Common myeloid progenitor, CD34-positive (primary cell): Measurements from ENCODE around the gene IL5.
A peak's percentile ranks its signal among the peaks of the same experiment; 100 is the strongest.
"Not testable (repeated sequence)": the region's sequence is repeated elsewhere in the genome, so short reads cannot be mapped to it uniquely, and the experiment has no call there.

Experiments
- CTCF ChIA-PET: fragments of 350-600 bp; sonication (Branson Sonifier 250); formaldehyde crosslinking; loops from one replicate; lab custom pipeline; 2021; ENCODE audit warnings: antibody characterized with exemption; lab: Charles Lee
- POLR2A ChIA-PET: fragments of 350-600 bp; sonication (Branson Sonifier 250); formaldehyde crosslinking; loops from one replicate; lab custom pipeline; 2021; ENCODE audit warnings: antibody characterized with exemption; lab: Charles Lee
- DNase-seq, 3 donors: peaks; one replicate each; pipeline versions ENCODE4 v3.0.0 to v3.0.0-alpha.2; 2013
- H3K27ac ChIP-seq, 2 experiments: 1 replicate in 1 of 2; 2 replicates in 1 of 2; pipeline ENCODE4 v1.7.0; 2013; ENCODE audit warnings: inconsistent platforms in 2 of 2, low read length in 2 of 2, mild to moderate bottlenecking in 2 of 2, low read depth in 1 of 2, moderate library complexity in 1 of 2; ENCODE audit not compliant: severe bottlenecking in 2 of 2, insufficient read depth in 1 of 2, poor library complexity in 1 of 2
- H3K27me3 ChIP-seq, 5 experiments: replicated peaks in 2 of 5; 1 replicate in 3 of 5; 2 replicates in 2 of 5; pipeline versions ENCODE4 v1.6.1 to v1.7.0; 2013; ENCODE audit warnings: low read length in 4 of 5, mild to moderate bottlenecking in 2 of 5, moderate library complexity in 2 of 5, inconsistent platforms in 1 of 5; ENCODE audit not compliant: insufficient read depth in 5 of 5, control insufficient read depth in 4 of 5
- H3K36me3 ChIP-seq, 4 experiments: 1 replicate in 2 of 4; 2 replicates in 2 of 4; pipeline versions ENCODE4 v1.6.1 to v1.7.0; 2013; ENCODE audit warnings: low read length in 3 of 4, control low read depth in 1 of 4, mild to moderate bottlenecking in 1 of 4; ENCODE audit not compliant: control insufficient read depth in 4 of 4, insufficient read depth in 4 of 4
- H3K4me1 ChIP-seq, 4 experiments: 1 replicate in 3 of 4; 2 replicates in 1 of 4; pipeline versions ENCODE4 v1.6.1 to v1.7.1; 2013; ENCODE audit warnings: low read length in 3 of 4, mild to moderate bottlenecking in 3 of 4, control low read depth in 1 of 4, inconsistent platforms in 1 of 4, moderate library complexity in 1 of 4; ENCODE audit not compliant: control insufficient read depth in 4 of 4, insufficient read depth in 4 of 4; ENCODE audit errors: control extremely low read depth in 1 of 4
- H3K4me3 ChIP-seq, 7 experiments: 1 replicate in 4 of 7; 2 replicates in 3 of 7; pipeline versions ENCODE4 v1.5.1 to v1.7.0; 2013; ENCODE audit warnings: mild to moderate bottlenecking in 7 of 7, low read length in 6 of 7, moderate library complexity in 6 of 7, inconsistent platforms in 2 of 7, low read depth in 2 of 7, control low read depth in 1 of 7; ENCODE audit not compliant: insufficient read depth in 4 of 7, control insufficient read depth in 1 of 7; ENCODE audit errors: extremely low read depth in 1 of 7
- H3K9me3 ChIP-seq, 5 experiments: 1 replicate in 4 of 5; 2 replicates in 1 of 5; pipeline versions ENCODE4 v1.6.1 to v1.7.1; 2013; ENCODE audit warnings: low read length in 4 of 5, mild to moderate bottlenecking in 2 of 5, inconsistent platforms in 1 of 5, low read depth in 1 of 5, moderate library complexity in 1 of 5; ENCODE audit not compliant: control insufficient read depth in 4 of 5, insufficient read depth in 2 of 5; ENCODE audit errors: control extremely low read depth in 1 of 5
- WGBS: methylation state at CpG from one replicate; pipeline ENCODE4 v1.1.5; 2013; ENCODE audit not compliant: insufficient coverage; 5-methylcytosine and 5-hydroxymethylcytosine counted together

Gene IL5

GRCh38 chr5:132566657-132567056, 23.3 kb upstream of the IL5 start:
- no peaks in the 10 kb centered on the region for H3K4me1 ChIP-seq
- no peak overlapping the region for H3K4me3 ChIP-seq
- H3K27me3 ChIP-seq: no peaks in the 10 kb centered on the region
- DNase-seq: no peak
- WGBS: 100% methylated on average over 1 of the region's 1 CpG
- H3K36me3 ChIP-seq: peaks cover 21 to 62% (median 41%) of the 10 kb centered on the region in 4 experiments
- H3K27ac ChIP-seq: no peak overlapping the region
- ChIA-PET CTCF (interaction anchor here (1.8 kb wide), 1 partner anchor 39 kb away, joined by 10 read pairs; no protein-coding TSS in a partner anchor), POLR2A (no interaction called here)
- peaks cover 0 to 28% (median 13%) of the 10 kb centered on the region in 5 experiments for H3K9me3 ChIP-seq

GRCh38 chr5:132564555-132564954, 21.2 kb upstream of the IL5 start:
- H3K4me3 ChIP-seq, POLR2A ChIA-PET, H3K4me1 ChIP-seq, H3K27me3 ChIP-seq, DNase-seq, CTCF ChIA-PET, H3K27ac ChIP-seq: not testable (repeated sequence)
- Histone ChIP-seq H3K9me3 (peaks cover 0 to 28% (median 13%) of the 10 kb centered on the region in 5 experiments), H3K36me3 (peaks cover 23 to 69% (median 53%) of the 10 kb centered on the region in 4 experiments)
- 100% methylated on average over 2 of the region's 2 CpGs for WGBS

GRCh38 chr5:132561601-132562000, 18.3 kb upstream of the IL5 start:
- DNase-seq: no peak
- ChIA-PET POLR2A (no interaction called here), CTCF (no interaction called here)
- peaks cover 22 to 62% (median 46%) of the 10 kb centered on the region in 4 experiments for H3K36me3 ChIP-seq
- H3K4me3 ChIP-seq: no peak overlapping the region
- peaks cover 8 to 22% (median 16%) of the 10 kb centered on the region in 4 experiments for H3K4me1 ChIP-seq
- no peak overlapping the region for H3K27ac ChIP-seq
- 93% methylated on average over 2 of the region's 3 CpGs for WGBS
- peaks cover 0 to 28% (median 13%) of the 10 kb centered on the region in 5 experiments for H3K9me3 ChIP-seq
- H3K27me3 ChIP-seq: no peaks in the 10 kb centered on the region

- Histone ChIP-seq H3K4me1 (peaks cover 8 to 25% (median 16%) of the 10 kb centered on the region in 4 experiments), H3K27me3 (no peaks in the 10 kb centered on the region), H3K4me3 (no peak overlapping the region), H3K9me3 (peaks cover 0 to 18% (median 11%) of the 10 kb centered on the region in 5 experiments), H3K36me3 (peaks cover 19 to 43% (median 32%) of the 10 kb centered on the region in 4 experiments), H3K27ac (peak overlapping the region in 1 of 2 experiments; percentile 57)
- CTCF ChIA-PET: interaction anchor here (1.6 to 1.8 kb wide), 2 partner anchors 32 to 33 kb away, joined by 3 to 6 read pairs; no protein-coding TSS in a partner anchor
- no peak for DNase-seq
- POLR2A ChIA-PET: interaction anchor here (0.6 kb wide), 1 partner anchor 1242 kb away, joined by 4 read pairs; no protein-coding TSS in a partner anchor
- WGBS: no CpG with 5 or more reads among the region's 2 CpGs
These were observed 16.2 kb upstream of the IL5 start for GRCh38 chr5:132559383-132560060.

GRCh38 chr5:132557478-132558172, 14.3 kb upstream of the IL5 start:
- peaks cover 8 to 25% (median 16%) of the 10 kb centered on the region in 4 experiments for H3K4me1 ChIP-seq
- H3K27ac ChIP-seq: peak overlapping the region; percentile 59 to 79
- ChIA-PET CTCF (interaction anchor here (1.5 kb wide), 1 partner anchor 12 kb away, joined by 5 read pairs; no protein-coding TSS in a partner anchor), POLR2A (interaction anchor here (0.9 kb wide), 1 partner anchor 28 kb away, joined by 4 read pairs; no protein-coding TSS in a partner anchor)
- H3K36me3 ChIP-seq: peaks cover 5 to 26% (median 19%) of the 10 kb centered on the region in 4 experiments
- DNase-seq: no peak
- H3K9me3 ChIP-seq: peaks cover 0 to 3% (median 0%) of the 10 kb centered on the region in 5 experiments
- H3K27me3 ChIP-seq: no peaks in the 10 kb centered on the region
- peak overlapping the region; percentile 54 to 90 (median 82) for H3K4me3 ChIP-seq
- whole genome bisulfite sequencing: 9% methylated on average over 12 of the region's 15 CpGs

GRCh38 chr5:132556763-132557477, 13.6 kb upstream of the IL5 start, which contains the start of gene RAD50:
Gene RAD50, plus strand, starts transcription at chr5:132556977. Its CDS starts 348 bp downstream, at chr5:132557325.
- Histone ChIP-seq H3K27me3 (no peaks in the 10 kb centered on the region), H3K36me3 (peaks cover 3 to 20% (median 14%) of the 10 kb centered on the region in 4 experiments), H3K9me3 (peaks cover 0 to 3% (median 0%) of the 10 kb centered on the region in 5 experiments), H3K4me3 (peak within 1 kb of the TSS; percentile 54 to 90 (median 82)), H3K4me1 (peaks cover 8 to 25% (median 16%) of the 10 kb centered on the region in 4 experiments), H3K27ac (peak within 1 kb of the TSS; percentile 59 to 79)
- DNase-seq: peak; percentile 92 to 96 (median 95)
- WGBS: 0% methylated on average over 45 of the region's 53 CpGs
- ChIA-PET POLR2A (interaction anchor here (0.9 kb wide), 1 partner anchor 28 kb away, joined by 4 read pairs; no protein-coding TSS in a partner anchor), CTCF (interaction anchor here (1.5 kb wide), 1 partner anchor 11 kb away, joined by 5 read pairs; no protein-coding TSS in a partner anchor)
